ENCODE results near the gene KDF1. TPM values are rescaled to one million over a fixed set of nuclear protein-coding genes. Genes with fewer than 3 reads are reported as not detected.
A peak's percentile ranks its signal among the peaks of the same experiment; 100 is the strongest.

The KDF1 gene
- total RNA-seq, 1 experiment from 2014 or later = not detected

DNA sequence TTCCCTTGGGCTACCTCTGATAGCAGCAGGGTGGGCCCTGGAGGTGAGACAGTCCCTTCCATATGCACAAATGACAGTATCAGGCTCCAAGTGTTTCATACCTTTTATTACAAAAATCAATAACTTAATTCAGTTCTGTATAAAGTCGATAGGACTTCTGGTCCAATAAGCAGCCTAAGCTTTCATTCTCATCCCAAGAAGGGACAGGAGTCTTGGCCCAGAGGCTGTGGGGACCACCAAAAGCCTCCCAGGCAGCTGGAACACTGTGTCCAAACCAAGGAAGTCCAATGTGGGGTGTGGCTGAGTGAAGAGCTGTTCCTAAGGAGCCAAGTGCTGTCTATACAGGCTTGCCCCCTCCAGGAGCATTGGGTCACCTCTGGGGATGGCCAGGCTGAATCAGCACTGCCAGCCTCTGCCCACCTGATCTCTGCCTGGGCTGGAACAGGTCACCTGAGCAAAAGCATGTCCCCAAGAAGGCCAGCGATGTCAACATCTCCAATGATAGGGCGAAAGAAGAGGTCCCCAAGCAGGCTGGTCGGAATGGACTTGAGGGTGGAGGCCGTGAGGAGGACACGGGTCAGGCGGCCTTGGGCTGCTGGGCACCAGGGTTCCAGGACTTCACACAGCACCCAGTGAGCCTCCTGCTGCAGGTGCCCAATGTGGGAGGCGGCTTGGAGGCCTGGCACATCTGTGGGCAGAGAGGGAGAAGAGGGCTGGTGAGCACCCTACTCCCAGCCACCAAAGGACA lies 48.7 kb downstream of the KDF1 start:
- Histone ChIP-seq H3K27me3 (replicated peaks) (no peaks in the 10 kb centered on the region), H3K36me3 (no peaks in the 10 kb centered on the region), H3K27ac (no peak overlapping the region), H3K4me3 (no peak overlapping the region), H3K9me3 (replicated peaks) (no peaks in the 10 kb centered on the region), H3K4me1 (replicated peaks) (no peaks in the 10 kb centered on the region)
- DNase-seq (ENCODE audit: low read depth in 1 of 2, low spot score in 2 of 2) = no peak

DNA sequence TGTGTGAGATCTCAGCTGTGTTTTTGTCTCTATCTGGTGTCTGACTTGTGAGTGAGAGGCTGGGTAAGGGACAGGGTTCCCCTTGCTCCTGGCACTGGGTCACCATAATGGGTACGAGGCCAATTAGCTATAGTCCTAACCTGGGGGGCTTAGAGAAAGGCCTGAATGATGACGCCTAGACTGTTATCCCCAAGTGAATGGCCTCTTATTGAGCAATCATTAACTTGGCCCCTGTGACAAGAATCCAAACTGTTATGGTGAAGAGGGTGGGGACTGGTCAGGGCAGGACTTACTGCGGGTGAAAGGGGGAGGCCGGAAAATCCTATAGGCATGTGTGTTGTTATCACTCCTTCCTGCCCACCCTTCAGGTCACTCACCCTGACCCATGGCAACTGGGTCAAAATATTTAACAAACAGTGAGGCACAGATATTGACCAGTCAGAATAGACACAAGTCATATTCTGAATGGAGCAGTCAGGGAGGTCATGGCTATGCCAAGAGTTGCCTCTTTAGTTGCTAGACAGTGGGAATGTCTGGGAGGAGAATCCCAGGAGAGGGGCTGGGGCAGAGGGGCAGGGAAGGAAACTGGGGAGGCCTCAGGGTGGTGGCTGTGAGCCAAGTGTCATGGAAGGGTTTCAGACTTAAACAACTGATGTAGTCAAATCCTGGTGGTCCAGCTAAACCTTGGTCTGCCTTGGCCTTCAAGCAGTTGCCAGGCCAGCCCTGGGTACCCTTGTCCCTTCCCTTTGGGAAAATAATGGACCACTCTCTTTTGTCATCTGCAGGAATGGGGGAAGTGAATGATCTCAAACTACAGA lies 49.7 kb downstream of the KDF1 start:
- H3K27me3 ChIP-seq (replicated peaks) = no peaks in the 10 kb centered on the region
- no peak overlapping the region for H3K4me3 ChIP-seq
- H3K4me1 ChIP-seq (replicated peaks) = no peaks in the 10 kb centered on the region
- H3K27ac ChIP-seq = no peak overlapping the region
- H3K36me3 ChIP-seq = no peaks in the 10 kb centered on the region
- no peaks in the 10 kb centered on the region for H3K9me3 ChIP-seq (replicated peaks)
- DNase-seq (ENCODE audit: low read depth in 1 of 2, low spot score in 2 of 2) = no peak

DNA sequence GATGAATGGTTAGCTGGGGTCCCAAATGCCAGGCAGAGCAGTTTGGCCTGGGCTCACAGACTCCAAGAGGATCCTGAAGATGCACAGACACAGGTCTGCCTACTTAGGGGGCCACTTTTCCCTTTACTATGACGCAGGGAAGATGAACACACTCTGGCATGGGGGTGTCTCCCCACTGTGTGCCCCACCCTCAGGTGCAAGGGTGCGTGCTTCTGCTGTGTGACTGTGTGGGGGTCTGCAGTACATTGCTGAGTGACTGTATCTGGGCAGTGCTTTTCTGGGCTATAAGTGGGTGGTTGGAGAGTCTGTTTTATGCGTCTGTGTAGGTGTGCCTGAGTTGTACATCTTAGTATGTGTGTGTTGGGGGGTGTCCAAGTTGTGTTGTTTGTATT lies 50.3 kb downstream of the KDF1 start:
- Histone ChIP-seq H3K4me1 (replicated peaks) (no peaks in the 10 kb centered on the region), H3K27ac (no peak overlapping the region), H3K4me3 (no peak overlapping the region), H3K27me3 (replicated peaks) (no peaks in the 10 kb centered on the region), H3K9me3 (replicated peaks) (no peaks in the 10 kb centered on the region), H3K36me3 (no peaks in the 10 kb centered on the region)
- no peak for DNase-seq (ENCODE audit: low read depth in 1 of 2, low spot score in 2 of 2)

DNA sequence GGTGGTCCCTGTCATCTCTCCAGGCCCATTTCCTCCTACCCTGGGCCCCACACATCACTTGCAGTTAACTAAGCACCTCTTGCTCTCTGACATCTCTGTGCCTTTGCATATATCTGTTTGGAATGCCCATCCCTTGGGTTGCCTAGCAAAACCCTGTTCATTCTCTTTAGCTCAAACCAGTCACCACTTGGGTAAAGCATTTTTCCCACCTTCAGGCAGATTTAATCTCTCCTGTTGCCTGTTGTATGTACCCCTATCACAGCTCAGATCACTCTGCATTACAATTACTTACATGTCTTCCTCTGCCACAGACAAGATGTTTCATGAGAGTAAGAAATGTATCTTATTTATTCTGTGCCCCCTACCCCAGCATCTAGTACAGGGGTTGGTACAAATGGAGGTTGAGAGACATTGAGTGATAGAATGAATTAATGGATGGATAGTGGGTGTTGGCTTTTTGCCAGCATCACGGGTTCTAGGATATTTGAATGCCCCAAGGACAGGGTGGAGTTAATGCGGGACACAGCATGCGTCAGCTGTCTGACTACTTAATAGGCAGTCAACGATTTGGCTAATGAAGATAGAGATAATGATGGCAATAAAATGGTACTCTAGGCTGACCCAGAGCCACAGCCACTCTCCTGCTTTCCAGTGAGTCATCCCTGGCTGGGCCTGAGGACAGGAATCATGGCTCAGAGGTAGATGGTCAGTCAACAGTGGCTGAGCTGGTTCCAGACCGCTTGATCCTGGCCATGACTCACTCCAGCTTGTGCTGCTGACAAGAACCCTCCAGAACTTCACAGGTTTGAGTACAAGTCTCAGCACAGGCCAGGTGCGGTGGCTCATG lies 53.0 kb downstream of the KDF1 start:
- Histone ChIP-seq H3K36me3 (no peaks in the 10 kb centered on the region), H3K9me3 (replicated peaks) (no peaks in the 10 kb centered on the region), H3K27ac (no peak overlapping the region), H3K27me3 (replicated peaks) (no peaks in the 10 kb centered on the region), H3K4me1 (replicated peaks) (no peaks in the 10 kb centered on the region), H3K4me3 (no peak overlapping the region)
- DNase-seq (ENCODE audit: low read depth in 1 of 2, low spot score in 2 of 2) = peak in 1 of 2 experiments; percentile 54

DNA sequence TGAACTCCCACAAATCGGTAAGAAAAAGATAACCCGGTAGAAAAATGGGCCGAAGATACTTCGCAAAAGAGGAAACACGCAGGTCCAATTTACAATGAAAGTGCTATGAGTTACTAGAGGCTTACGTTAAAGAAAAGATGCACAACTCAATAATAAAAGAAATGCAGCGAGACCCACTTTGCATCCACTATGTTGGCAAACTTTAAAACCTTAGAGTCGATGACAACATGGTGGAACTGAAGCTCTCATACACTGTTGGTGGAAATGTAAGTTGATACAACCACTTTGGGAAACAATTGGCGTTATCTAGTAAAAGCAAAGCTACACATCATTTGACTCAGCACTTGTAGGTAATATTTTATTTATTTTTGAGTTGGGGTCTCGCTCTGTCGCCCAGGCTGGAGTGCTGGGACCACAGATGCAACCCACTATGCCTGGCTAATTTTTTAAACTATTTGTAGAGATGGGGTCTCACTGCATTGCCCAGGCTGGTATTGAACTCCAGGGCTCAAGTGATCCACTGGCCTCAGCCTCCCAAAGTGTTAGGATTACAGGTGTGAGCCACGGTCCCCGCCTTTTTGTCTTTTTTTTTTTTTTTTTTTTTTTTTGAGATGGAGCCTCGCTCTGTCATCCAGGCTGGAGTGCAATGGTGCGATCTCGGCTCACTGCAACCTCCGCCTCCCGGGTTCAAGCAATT lies 59.3 kb downstream of the KDF1 start:
- H3K4me3 ChIP-seq = peak overlapping the region; percentile 78
- peaks cover 13% of the 10 kb centered on the region for H3K4me1 ChIP-seq (replicated peaks)
- peaks cover 22% of the 10 kb centered on the region for H3K36me3 ChIP-seq
- H3K9me3 ChIP-seq (replicated peaks) = peaks cover 8% of the 10 kb centered on the region
- no peak for DNase-seq (ENCODE audit: low read depth in 1 of 2, low spot score in 2 of 2)
- H3K27ac ChIP-seq = peak overlapping the region; percentile 63
- H3K27me3 ChIP-seq (replicated peaks) = no peaks in the 10 kb centered on the region

GRCh38 chr1:26900001-26900814 lies 60.1 kb downstream of the KDF1 start, which contains the start of gene GPATCH3:
GPATCH3 (minus strand) TSS chr1:26900467; CDS start chr1:26900442, 25 bp downstream.
- peak; percentile 90 to 93 for DNase-seq (ENCODE audit: low read depth in 1 of 2, low spot score in 2 of 2)
- Histone ChIP-seq H3K4me1 (replicated peaks) (peaks cover 13% of the 10 kb centered on the region), H3K27me3 (replicated peaks) (no peaks in the 10 kb centered on the region), H3K36me3 (peaks cover 26% of the 10 kb centered on the region), H3K9me3 (replicated peaks) (peaks cover 8% of the 10 kb centered on the region), H3K4me3 (peak within 1 kb of the TSS; percentile 78), H3K27ac (peak within 1 kb of the TSS; percentile 63)

Other genes with a start within 250 kb of the KDF1 start
- gene PIGV, start 172.5 kb downstream of the KDF1 start, total RNA-seq (2014; rRNA removed; shearing (Covaris generic)) = 10.2 and 21.3 TPM in 2 replicates
- 18.4 and 19.9 TPM in 2 replicates for gene ZDHHC18, start 133.8 kb downstream of the KDF1 start, total RNA-seq (2014; rRNA removed; shearing (Covaris generic))
- gene SFN, start 97.3 kb downstream of the KDF1 start, total RNA-seq (2014; rRNA removed; shearing (Covaris generic)) = 0.47 TPM in 1 of 2 replicates, not detected in the other
- gene GPN2, start 70.2 kb downstream of the KDF1 start, total RNA-seq (2014; rRNA removed; shearing (Covaris generic)) = 8.5 and 11.9 TPM in 2 replicates
- gene GPATCH3, start 60.0 kb downstream of the KDF1 start, total RNA-seq (2014; rRNA removed; shearing (Covaris generic)) = 4.8 and 7.8 TPM in 2 replicates
- gene NR0B2, start 46.5 kb downstream of the KDF1 start, total RNA-seq (2014; rRNA removed; shearing (Covaris generic)) = not detected in 2 replicates
- 97.9 and 112 TPM in 2 replicates for gene NUDC, start 38.7 kb downstream of the KDF1 start, total RNA-seq (2014; rRNA removed; shearing (Covaris generic))
- 6.5 and 7.5 TPM in 2 replicates for gene TRNP1, start 33.2 kb upstream of the KDF1 start, total RNA-seq (2014; rRNA removed; shearing (Covaris generic))
- gene TENT5B, start 52.4 kb upstream of the KDF1 start, total RNA-seq (2014; rRNA removed; shearing (Covaris generic)) = 10.7 and 11.3 TPM in 2 replicates
- gene SLC9A1, start 194.7 kb upstream of the KDF1 start, total RNA-seq (2014; rRNA removed; shearing (Covaris generic)) = 4.1 and 4.7 TPM in 2 replicates

All from SJSA1 (cell line).